Lower lobe of right lung (tissue), 2 donors: ENCODE results near the gene DNAJB14. TPM values are rescaled to one million over a fixed set of nuclear protein-coding genes. Genes with fewer than 3 reads are reported as not detected.

ENCODE experiments used
- ATAC-seq, 2 donors: fragments of 200-7000 bp; cut with Tn5 transposase; one replicate each; pipeline ENCODE4 v1.9.1; 2020 to 2022; ENCODE audit warnings: mild to moderate bottlenecking in 2 of 2, moderate library complexity in 2 of 2
- DNase-seq: peaks from one replicate; pipeline ENCODE4 v3.0.0-alpha.2; 2020
- H3K27ac ChIP-seq: fragments of 200-600 bp; one replicate; pipeline ENCODE4 v1.8.0; 2022
- H3K27me3 ChIP-seq: fragments of 200-600 bp; one replicate; pipeline ENCODE4 v1.8.0; 2022; ENCODE audit warnings: low read depth
- H3K36me3 ChIP-seq: fragments of 200-600 bp; one replicate; pipeline ENCODE4 v1.8.0; 2022; ENCODE audit warnings: mild to moderate bottlenecking
- H3K4me1 ChIP-seq: fragments of 200-600 bp; one replicate; pipeline ENCODE4 v1.8.0; 2022
- H3K4me3 ChIP-seq: fragments of 200-600 bp; one replicate; pipeline ENCODE4 v1.8.0; 2022; ENCODE audit warnings: mild to moderate bottlenecking
- H3K9me3 ChIP-seq: fragments of 200-600 bp; one replicate; pipeline ENCODE4 v1.8.0; 2022
- CTCF ChIP-seq: fragments of 200-600 bp; IDR thresholded peaks from one replicate; pipeline ENCODE4 v1.8.0; 2022; ENCODE audit warnings: antibody characterized with exemption, mild to moderate bottlenecking
- intact Hi-C: fragments of 100-400 bp; cut with DNase I; formaldehyde crosslinking; loops from one replicate; pipeline ENCODE4 v1.11.0; 2022
- total RNA-seq: library from RNA; stranded (reverse); fragmentation: NEBNext Ultra II Directional; extraction: Animal tissue kit (Norgen Biotek cat#: 25700); gene quantifications from one replicate; pipeline ENCODE4 v1.2.1, GENCODE V29; 2021
- donor health status: DM: no; HTN: yes; CAD: no; lungs with severe emphysema.

DNAJB14 gene
- total RNA-seq, 1 donor from 2014 or later: 60.3 TPM

GRCh38 chr4:99938243-99938753, 8.1 kb downstream of the DNAJB14 start:
- DNase-seq: no peak
- H3K27me3 ChIP-seq: no peaks in the 10 kb centered on the region
- no peak overlapping the region for H3K4me3 ChIP-seq
- TF ChIP-seq CTCF: no peak
- peaks cover 19% of the 10 kb centered on the region for H3K9me3 ChIP-seq
- intact Hi-C loops: no loop called here
- peaks cover 20% of the 10 kb centered on the region for H3K4me1 ChIP-seq
- no peak for ATAC-seq
- peaks cover 12% of the 10 kb centered on the region for H3K36me3 ChIP-seq
- no peak overlapping the region for H3K27ac ChIP-seq

GRCh38 chr4:99934891-99935290, 11.5 kb downstream of the DNAJB14 start:
- no peak for TF ChIP-seq CTCF

GRCh38 chr4:99927566-99927965, 18.9 kb downstream of the DNAJB14 start:
- intact Hi-C loops: no loop called here
- ATAC-seq (no peak), DNase-seq (no peak)
- no peak for TF ChIP-seq CTCF
- H3K4me1 ChIP-seq: no peaks in the 10 kb centered on the region
- H3K27me3 ChIP-seq: no peaks in the 10 kb centered on the region
- H3K9me3 ChIP-seq: no peaks in the 10 kb centered on the region
- H3K4me3 ChIP-seq: no peak overlapping the region
- no peak overlapping the region for H3K27ac ChIP-seq
- peaks cover 33% of the 10 kb centered on the region for H3K36me3 ChIP-seq

More at GRCh38 chr4:99934891-99935290, 11.5 kb downstream of the DNAJB14 start:
- ATAC-seq: no peak
- Histone ChIP-seq H3K27ac (no peak overlapping the region), H3K36me3 (peaks cover 13% of the 10 kb centered on the region), H3K4me3 (no peak overlapping the region), H3K27me3 (no peaks in the 10 kb centered on the region), H3K4me1 (no peaks in the 10 kb centered on the region), H3K9me3 (peaks cover 19% of the 10 kb centered on the region)
- no peak for DNase-seq
- intact Hi-C loops: no loop called here

- Histone ChIP-seq H3K27ac (no peak overlapping the region), H3K9me3 (peaks cover 3% of the 10 kb centered on the region), H3K36me3 (peaks cover 50% of the 10 kb centered on the region), H3K4me3 (no peak overlapping the region), H3K4me1 (no peaks in the 10 kb centered on the region), H3K27me3 (no peaks in the 10 kb centered on the region)
- ATAC-seq: no peak
- intact Hi-C loops: no loop called here
- TF ChIP-seq CTCF: no peak
- DNase-seq: no peak
These were observed 25.2 kb downstream of the DNAJB14 start for GRCh38 chr4:99921174-99921573.

- Histone ChIP-seq H3K36me3 (peaks cover 50% of the 10 kb centered on the region), H3K4me3 (no peak overlapping the region), H3K4me1 (no peaks in the 10 kb centered on the region), H3K27ac (no peak overlapping the region), H3K9me3 (peaks cover 3% of the 10 kb centered on the region), H3K27me3 (no peaks in the 10 kb centered on the region)
- TF ChIP-seq CTCF: no peak
- ATAC-seq (no peak), DNase-seq (no peak)
- intact Hi-C loops: no loop called here
These were observed 27.8 kb downstream of the DNAJB14 start for GRCh38 chr4:99918656-99919055.

- Histone ChIP-seq H3K4me1 (no peaks in the 10 kb centered on the region), H3K4me3 (no peak overlapping the region), H3K27ac (no peak overlapping the region), H3K9me3 (peaks cover 3% of the 10 kb centered on the region), H3K27me3 (no peaks in the 10 kb centered on the region), H3K36me3 (peaks cover 53% of the 10 kb centered on the region)
- DNase-seq (no peak), ATAC-seq (no peak)
- TF ChIP-seq CTCF: no peak
- intact Hi-C loops: no loop called here
These were observed 28.8 kb downstream of the DNAJB14 start for GRCh38 chr4:99917575-99917974.
